SKM-1 treated with dmso at 0.1 percent for 144 hours (cell line): ENCODE data around the gene RAB12.
"Not testable (repeated sequence)": the region's sequence is repeated elsewhere in the genome, so short reads cannot be mapped to it uniquely, and the experiment has no call there.

Source experiments
- DNase-seq: peaks from one replicate; lab custom pipeline; 2025; ENCODE audit not compliant: unreplicated experiment; lab: John Stamatoyannopoulos, UW

Gene RAB12

DNA sequence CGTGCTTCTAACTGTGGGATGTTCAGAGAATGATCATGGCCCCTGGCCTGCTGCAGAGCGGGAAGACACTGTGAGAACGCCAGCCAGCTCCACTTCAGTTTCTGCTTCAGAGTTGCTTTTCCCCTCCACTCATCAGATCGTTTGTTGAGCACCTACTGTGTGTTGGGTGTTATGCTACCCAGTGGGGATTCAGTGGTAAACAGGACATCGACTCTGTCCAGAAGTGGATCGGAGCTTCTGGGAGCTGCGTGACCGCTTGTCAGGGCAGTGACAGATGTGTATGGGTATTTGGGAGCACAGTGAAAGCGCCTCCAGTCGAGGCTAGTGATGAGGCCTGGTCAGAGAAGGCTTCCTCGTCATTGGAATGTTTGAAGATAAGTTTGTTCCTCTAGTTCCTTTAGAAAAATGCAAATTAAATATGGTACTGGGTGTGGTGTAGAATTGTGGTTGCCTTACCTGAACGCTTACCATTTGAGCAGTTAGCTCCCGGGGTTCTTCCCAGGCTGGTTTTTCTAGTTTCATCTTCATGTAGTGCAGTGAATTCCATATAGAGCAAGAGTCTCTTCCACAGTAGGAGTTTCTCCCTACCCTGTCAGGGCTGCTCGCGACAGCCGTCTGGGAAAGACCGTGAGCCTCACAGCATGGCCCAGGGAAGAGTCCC lies 2.8 kb downstream of the RAB12 start:
- no peak for DNase-seq

DNA sequence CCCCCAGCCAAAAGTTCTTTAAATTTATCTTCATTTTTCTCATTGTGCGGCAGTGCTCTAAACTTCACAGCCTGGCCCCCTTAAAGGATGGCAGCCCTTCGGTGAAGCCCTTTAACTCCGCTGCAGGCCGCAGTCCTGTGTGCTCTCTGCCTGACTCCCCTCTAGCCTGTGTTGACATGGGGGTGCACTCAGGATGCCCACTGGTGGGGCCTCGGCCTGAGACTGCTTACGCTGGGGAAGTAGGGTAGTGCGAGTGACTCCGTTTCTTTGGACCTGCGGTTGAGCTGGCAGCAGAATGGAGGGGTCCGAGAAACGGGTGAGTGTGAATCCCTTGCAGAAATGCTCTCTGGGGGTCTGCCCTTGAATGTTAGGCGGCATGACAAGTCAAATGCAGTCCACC lies 5.6 kb downstream of the RAB12 start:
- no peak for DNase-seq

DNA sequence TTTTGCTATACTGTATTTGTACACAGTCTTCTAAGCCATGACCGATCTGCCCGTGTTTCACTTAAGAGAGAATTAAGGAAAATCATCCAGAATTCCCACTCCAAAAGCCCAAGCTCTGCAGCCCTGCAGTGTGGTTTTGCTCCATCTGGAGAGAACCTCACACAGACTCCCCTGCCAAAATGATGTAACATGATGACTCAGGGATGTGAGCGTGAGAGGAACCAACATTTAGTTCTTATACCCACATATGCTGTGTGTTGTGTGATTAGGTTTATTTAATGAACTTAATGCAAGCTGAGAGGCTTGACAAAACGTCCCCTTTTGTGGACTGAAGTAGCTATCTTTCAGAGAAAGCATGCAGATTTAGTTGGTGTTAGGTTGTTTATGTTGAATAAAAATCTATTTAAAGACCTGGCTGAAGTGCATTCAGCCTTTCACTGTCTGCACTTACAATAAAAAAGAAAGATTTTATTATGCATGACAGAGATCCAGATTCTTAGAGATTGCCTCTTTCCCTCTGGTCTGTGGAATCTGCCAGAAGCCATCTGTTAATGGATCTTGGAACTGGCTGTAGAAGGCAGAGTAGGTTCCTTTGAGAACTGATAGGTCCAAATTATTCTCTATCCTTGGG lies 6.3 kb downstream of the RAB12 start:
- peak; percentile 19 for DNase-seq

DNA sequence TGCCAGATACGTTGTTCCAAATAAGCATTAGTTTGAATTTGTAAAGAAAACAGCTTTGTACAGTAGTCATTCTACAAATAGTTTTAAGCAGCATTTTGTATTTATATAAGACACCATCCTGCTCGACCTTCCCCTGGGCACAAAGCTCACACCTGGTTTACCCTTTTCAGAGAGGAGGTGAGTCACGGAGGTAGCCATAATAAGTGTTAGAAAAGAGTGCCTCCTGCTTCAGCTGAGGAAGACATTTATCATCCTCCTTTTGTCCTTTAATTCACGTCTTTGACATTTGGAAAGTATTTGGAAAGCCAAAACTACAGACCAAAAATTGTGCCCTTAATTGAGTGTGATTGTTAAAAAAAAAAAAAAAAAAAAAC lies 6.8 kb downstream of the RAB12 start:
- DNase-seq: no peak

DNA sequence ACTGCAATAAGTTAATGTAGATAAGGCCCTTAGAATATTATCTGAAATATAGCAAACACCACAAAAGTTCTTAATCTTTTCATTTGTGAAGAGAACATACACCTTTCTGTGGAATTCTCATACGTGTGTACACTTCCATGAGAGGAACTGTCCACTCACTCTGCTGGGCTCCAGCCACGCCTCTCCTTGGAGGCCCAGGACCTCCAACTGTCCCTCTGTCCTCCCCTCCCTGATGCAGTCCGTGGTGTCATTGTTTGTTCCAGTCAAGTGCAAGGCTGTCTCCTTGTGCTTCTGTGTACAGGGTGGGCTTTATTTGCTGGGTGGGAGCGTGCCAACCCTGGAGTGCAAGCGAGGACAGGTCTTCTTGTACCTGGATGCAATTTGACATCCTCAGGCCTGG lies 8.7 kb downstream of the RAB12 start:
- no peak for DNase-seq

DNA sequence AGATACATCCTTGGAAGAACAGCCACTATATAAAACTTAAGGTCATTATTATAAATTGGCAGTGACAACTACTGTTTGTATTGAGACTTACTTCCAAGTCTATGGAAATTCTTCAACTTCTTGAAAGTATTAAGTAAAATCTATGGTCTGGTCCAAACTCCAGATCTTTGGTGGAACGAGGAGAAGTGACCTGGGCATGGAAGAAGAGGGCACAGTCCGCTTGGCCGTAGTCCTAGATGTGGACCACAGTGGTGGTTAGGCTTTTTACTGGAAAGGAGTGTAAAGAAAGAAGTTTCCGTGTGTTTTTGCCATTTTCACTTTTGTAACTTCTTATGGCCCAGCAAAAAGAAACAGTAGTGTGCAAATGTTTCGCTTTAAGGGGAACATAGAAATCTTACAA lies 9.8 kb downstream of the RAB12 start:
- no peak for DNase-seq

DNA sequence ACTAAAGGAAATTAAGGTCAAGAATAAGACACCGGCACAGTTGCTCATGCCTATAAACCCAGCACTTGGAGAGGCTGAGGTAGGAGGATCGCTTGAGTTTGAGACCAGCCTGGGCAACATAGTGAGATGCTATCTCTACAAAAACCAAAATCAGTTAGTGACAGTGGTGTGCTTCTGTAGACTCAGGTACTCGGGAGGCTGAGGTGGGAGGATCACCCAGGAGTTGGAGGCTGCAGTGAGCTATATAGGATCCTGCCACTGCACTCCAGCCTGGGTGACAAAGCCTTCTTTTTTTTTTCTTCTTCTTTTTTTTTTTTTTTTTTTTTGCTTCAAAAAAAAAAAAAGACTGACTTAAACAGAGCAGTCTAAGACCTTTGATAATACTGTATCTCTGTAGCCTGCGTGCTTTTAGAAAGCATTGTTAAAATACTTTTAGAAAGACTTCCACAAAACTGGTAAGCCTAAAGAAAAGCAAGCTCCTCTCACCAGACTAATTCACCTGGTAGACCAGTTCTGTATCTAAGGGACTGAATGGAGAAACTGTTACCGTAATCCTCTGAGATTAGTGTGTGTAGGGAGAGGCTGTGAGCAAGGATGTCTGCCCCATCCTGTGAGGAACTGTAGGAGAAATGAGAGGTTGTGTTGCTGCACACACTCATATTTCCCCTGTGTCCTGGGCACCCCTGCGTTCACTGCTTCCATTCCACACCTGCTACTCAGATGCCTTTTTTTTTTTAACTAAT lies 10.8 kb downstream of the RAB12 start:
- DNase-seq: no peak

DNA sequence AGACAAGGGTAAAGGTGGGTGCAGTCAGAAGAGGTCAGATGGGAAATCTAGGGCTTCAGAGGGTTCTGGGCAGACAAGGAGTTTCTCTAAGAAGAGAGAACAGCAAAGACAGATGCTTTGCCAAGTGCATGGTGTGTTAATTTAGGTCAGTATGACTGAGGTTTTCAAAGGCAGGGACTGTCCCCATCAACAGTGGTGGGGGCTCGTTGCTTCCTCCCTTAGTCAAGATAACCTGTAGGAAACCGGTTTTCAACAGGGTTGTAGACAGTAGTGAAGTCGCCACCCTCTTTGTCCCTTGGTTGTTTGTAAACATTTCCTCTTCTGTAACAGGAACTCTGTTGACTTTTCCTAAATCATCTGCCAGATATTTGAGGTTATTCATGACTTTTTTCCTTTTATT lies 11.6 kb downstream of the RAB12 start:
- no peak for DNase-seq

DNA sequence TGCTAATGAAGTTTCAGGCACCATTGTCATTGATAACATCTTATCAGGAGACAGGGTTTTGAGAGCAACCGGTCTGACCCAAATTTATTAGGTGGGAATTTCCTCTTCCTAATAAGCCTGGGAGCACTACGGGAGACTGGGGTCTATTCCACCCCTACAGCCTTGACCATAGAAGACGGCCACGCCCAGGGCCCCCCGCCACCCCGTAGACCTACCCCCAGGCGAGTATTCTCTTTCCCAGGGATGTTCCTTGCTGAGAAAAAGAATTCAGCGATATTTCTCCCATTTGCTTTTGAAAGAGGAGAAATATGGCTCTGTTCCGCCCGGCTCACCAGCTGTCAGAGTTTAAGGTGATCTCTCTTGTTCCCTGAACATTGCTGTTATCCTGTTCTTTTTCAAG lies 13.4 kb downstream of the RAB12 start:
- not testable (repeated sequence) for DNase-seq

DNA sequence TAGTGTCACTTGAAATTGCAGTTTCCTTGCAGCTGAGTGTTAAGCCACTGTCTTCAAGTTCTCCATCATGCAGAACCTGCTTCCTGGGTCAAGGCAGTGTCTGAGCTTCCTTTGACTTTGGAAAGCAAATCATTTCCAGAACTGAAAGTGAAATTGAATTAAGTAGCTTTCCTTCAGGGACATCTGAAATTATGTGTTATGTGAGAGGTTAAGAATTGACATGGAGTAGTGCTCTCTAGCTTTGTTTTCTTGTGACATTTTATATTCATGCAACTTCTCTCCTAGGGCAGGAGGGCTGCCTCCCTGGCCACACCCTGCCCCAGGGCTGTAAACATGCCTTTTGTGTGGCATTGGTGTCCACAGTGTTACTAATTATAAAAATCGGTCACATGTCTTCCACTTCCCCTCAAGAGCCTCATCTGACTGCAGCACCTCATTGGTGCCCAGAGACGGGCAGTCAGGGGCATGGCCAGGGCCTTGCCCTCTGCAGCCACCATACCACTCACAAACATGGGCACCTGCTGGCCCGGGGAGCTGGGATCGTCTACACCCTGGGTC lies 14.4 kb downstream of the RAB12 start:
- no peak for DNase-seq

DNA sequence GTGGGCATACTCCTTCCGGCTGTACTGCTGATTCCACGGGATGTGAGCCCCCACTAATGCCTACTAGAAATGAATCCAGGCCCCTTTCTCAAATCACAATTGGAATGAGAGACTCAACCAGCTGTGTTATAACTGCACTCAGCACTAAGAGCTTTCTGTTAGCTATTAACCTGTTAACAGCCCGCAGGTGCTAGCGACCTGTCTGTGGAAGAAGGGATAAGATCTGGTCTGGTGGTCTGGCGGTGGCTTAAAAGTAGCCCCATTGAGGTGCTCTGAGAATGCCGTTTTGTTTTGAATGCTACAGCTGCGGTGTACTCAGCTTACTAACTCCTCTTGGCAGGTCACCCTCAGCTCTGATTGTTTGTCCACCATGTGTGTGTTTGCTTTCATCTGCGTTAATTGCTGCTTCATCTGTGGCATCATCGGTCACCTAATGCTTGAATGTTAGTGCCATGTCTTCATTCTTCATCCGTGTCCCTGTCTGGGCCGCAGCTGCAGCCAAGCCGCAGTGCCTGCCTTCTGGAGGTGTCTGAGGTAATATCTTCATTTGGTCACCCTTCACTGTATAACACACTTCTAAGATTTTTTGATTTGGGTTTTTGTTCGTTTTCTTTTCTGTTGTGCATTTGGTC lies 16.3 kb downstream of the RAB12 start:
- no peak for DNase-seq

DNA sequence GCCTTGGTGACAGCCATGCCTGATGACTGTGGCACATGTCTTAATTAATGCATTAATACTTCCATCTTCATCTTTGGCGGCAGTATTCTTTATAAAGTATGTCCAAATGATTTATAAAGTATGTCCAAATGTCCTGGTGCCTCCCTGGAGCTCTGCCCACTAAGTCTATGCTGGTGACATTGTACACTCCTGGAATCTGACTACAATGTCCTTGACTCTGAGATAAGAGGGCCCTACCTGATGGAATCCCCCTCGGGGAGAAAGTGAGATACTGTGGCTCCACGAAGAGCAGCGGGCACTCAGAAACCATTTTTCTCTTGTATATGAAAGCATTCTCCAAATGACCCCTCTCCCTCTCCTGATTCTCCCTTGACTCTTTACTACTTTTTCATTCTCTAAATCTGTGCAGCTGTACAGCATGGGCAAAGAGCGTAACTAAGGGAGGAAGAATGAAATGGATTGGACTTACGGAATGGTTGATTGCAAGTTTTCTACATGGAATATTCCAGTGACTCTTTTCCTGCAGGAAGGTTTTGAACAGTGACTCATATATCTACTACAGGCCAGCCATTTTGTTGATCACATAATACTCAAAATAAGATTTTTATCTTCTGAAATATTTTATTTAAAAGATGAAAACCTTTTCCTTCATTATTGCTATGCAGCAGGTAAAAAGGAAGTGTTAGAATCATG lies 17.3 kb downstream of the RAB12 start:
- DNase-seq: no peak

DNA sequence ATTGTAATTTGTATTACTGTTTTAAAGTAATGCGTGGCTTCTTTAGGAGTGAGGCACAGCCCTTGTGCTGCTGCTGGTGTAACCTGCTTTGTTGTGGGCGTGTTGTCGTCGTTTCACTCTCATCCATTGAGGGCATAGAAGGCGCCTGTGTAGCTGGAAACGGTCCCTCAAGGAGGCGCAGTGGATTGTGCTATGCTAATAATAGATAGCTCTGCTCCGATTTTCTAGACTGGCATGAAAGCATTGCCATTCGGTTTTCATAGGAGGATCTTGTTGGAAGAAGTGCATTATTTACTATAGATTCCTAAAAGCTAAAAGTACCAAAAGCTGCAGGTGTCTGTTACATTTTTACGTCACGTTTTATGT lies 17.9 kb downstream of the RAB12 start:
- no peak for DNase-seq

DNA sequence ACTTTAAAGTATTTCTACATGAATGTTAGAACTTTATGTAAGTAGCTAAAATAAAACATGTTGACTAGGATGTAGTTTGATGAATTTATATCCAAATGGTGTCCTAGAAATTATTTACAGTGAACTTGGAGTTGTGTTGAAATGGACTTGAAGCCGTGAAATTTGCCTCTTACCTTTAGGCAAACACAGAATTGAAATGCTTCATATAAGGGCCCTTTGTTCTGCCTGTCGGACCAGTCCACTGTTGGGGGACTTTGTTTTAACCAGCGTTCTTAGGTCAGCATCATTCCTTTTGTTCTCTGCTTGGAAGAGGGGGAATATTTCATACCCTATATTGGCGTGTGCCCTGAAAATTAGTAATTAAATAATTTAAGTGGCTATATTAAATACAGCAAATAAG lies 18.3 kb downstream of the RAB12 start:
- no peak for DNase-seq

DNA sequence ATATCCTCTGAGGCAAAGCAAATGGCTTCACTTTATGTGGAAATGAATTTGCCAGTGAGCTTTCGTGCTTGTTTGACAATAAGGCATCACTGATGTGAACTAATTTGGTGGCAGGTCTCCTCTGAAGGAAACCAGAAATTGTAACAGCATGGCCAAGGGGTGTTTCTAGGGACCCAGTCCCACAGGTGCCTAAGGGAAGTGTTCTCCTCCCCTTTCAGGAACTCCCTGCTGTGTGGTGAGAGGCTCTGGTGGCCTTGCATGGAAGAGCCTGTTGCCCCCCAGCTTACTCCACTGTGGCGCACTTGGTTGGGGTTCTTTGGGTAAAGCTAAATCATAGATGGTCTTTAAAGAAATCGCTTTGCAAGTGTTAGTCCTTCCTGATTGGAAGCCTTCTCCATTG lies 20.4 kb downstream of the RAB12 start:
- DNase-seq: no peak

DNA sequence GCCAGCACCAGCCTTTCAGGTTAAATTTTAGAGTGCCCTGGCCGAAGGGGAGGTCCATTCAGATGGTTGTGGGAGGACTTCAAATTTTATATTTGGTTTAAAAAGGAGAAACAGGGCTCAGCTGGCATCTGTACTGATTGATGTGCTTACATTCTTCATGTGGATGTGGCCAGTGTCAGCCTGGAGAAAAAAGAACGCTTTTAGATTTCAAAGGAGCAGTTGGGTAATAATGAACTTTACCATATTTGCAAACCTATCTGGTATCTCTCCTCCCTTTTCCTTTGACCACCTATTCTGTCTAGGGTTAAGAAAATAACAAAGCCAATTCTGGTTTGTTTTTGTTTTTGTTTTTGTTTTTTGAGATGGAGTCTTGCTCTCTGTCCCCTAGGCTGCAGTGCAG lies 21.3 kb downstream of the RAB12 start:
- DNase-seq: no peak

DNA sequence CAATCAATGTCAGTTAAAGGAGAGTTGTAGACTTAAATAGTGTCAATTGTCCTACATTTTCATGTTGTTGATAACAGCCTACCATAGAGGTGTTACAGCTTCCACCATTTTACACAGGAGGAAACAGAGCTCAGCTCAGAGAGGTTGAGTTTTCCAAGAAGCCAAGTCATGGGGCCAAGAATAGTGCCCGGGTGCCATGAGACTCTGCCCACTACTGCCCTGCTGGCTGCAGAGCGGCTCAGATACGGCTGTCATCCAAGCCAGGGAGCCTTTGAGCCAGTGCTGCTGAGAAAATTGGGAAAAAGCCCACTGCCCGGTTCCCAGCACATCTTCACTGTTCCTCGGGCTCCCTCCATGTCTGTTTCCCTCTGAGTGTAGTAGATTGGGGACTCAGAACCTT lies 22.0 kb downstream of the RAB12 start:
- DNase-seq: no peak

DNA sequence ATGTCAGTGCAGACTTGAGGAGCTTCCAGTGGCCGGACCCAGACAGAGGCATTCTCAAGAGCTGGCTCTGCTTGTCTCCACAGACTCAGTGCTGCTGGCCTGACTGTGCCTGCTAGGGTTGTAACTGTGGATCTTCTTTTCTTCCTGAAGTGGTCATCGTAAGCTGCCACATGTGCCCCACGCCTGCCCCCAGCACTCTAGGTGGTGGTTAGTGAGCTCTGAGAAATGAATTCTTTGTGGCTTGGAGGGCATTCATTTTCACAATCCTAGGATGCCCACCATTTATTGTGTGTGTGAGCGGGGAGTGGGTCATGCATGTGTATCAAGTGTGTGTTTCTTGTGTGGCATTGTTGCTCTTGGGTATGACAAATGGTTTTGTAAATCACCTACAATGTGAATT lies 23.1 kb downstream of the RAB12 start:
- DNase-seq: no peak

DNA sequence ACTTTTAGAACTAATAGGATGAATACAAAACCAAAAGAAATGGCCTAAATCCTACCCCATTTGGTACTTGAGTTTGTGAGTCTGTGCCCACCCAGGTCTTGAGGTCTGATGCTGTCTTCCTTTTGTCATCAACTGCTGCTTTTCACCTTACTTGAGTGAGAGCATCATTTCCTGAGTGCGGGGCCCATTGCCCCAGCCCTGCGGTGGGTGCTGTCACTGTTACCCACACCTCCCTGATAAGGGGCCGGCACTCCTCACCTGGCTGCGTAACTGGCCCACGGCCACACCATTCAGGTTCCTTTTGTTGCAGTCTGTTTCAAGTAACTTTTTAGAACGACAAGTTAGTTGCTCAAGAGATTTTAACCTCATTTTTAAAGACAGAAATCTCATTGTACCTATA lies 25.3 kb downstream of the RAB12 start:
- no peak for DNase-seq

DNA sequence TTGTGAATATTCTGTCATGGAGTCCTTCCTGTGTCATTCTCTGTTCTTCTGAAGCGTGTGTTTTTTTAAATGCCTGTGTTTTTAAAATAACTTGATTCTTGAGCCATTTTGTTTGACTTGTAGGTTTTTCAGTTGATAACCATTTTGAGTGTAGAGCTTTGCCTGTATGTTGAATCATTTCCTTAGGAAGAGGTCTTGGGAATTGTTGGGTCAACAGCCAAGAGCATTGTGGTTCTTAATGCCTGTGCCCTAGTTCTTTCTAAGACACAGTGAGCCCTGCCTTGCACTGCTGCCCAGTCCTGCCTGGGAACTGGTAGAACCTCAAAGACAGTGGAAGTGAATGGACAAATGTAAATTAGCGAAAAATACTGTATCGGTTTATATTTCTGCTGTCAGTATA lies 25.9 kb downstream of the RAB12 start:
- DNase-seq: no peak

DNA sequence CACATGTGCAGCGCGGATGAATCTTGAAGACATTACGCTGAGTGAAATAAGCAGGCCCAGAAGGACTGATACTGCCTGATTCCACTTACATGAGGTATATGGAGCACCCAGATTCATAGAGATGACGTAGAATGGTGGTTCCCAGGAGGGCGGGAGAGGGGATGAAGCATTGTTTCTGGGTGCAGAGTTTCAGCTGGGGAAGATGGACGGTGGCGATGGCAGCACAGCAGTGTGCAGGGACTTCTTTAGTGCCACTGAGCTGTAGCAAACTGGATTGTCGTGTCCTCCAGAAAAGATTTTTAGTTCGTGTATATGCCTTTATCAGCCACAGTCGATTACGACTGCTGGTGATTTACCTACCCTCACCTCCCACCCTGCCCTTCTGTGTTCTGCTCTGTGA lies 30.5 kb downstream of the RAB12 start:
- no peak for DNase-seq
